ENCODE data around the gene LIMS1. TPM values are rescaled to one million over a fixed set of nuclear protein-coding genes. Genes with fewer than 3 reads are reported as not detected.

The LIMS1 gene
- total RNA-seq, 1 donor from 2014 or later = 97.6 TPM

- Histone ChIP-seq H3K4me3 (no peak overlapping the region), H3K27ac (no peak overlapping the region), H3K9me3 (no peaks in the 10 kb centered on the region), H3K4me1 (no peaks in the 10 kb centered on the region), H3K27me3 (no peaks in the 10 kb centered on the region), H3K36me3 (no peaks in the 10 kb centered on the region)
- intact Hi-C loops (cut with DNase I) = no loop called here
- DNase-seq = no peak
- no peak for ATAC-seq
- TF ChIP-seq CTCF (IDR thresholded peaks at IDR 0.05) = no peak
Observed at GRCh38 chr2:108560241-108560811, 26.1 kb downstream of the LIMS1 start.

- H3K4me1 ChIP-seq = peaks cover 4% of the 10 kb centered on the region
- H3K27ac ChIP-seq = no peak overlapping the region
- DNase-seq (no peak), ATAC-seq (no peak)
- H3K9me3 ChIP-seq = no peaks in the 10 kb centered on the region
- H3K4me3 ChIP-seq = no peak overlapping the region
- no peaks in the 10 kb centered on the region for H3K36me3 ChIP-seq
- no peaks in the 10 kb centered on the region for H3K27me3 ChIP-seq
- no peak for TF ChIP-seq CTCF (IDR thresholded peaks at IDR 0.05)
- intact Hi-C loops (cut with DNase I) = no loop called here
Observed at GRCh38 chr2:108560895-108561530, 26.7 kb downstream of the LIMS1 start.

GRCh38 chr2:108562274-108562673 lies 28.0 kb downstream of the LIMS1 start:
- Histone ChIP-seq H3K4me3 (no peak overlapping the region), H3K4me1 (peaks cover 4% of the 10 kb centered on the region), H3K9me3 (no peaks in the 10 kb centered on the region), H3K27ac (no peak overlapping the region), H3K36me3 (no peaks in the 10 kb centered on the region), H3K27me3 (no peaks in the 10 kb centered on the region)
- TF ChIP-seq CTCF (IDR thresholded peaks at IDR 0.05) = no peak
- ATAC-seq (no peak), DNase-seq (no peak)
- intact Hi-C loops (cut with DNase I) = no loop called here

- no peaks in the 10 kb centered on the region for H3K27me3 ChIP-seq
- H3K9me3 ChIP-seq = no peaks in the 10 kb centered on the region
- H3K27ac ChIP-seq = no peak overlapping the region
- peaks cover 4% of the 10 kb centered on the region for H3K4me1 ChIP-seq
- DNase-seq (no peak), ATAC-seq (no peak)
- H3K36me3 ChIP-seq = no peaks in the 10 kb centered on the region
- intact Hi-C loops (cut with DNase I) = no loop called here
- H3K4me3 ChIP-seq = no peak overlapping the region
- no peak for TF ChIP-seq CTCF (IDR thresholded peaks at IDR 0.05)
Observed at GRCh38 chr2:108564510-108564909, 30.2 kb downstream of the LIMS1 start.

GRCh38 chr2:108565778-108566375 lies 31.6 kb downstream of the LIMS1 start:
- peaks cover 11% of the 10 kb centered on the region for H3K4me1 ChIP-seq
- H3K27ac ChIP-seq = no peak overlapping the region
- no peaks in the 10 kb centered on the region for H3K27me3 ChIP-seq
- no peak for TF ChIP-seq CTCF (IDR thresholded peaks at IDR 0.05)
- intact Hi-C loops (cut with DNase I) = no loop called here
- no peaks in the 10 kb centered on the region for H3K36me3 ChIP-seq
- no peak overlapping the region for H3K4me3 ChIP-seq
- DNase-seq (no peak), ATAC-seq (no peak)
- H3K9me3 ChIP-seq = no peaks in the 10 kb centered on the region
